Left ventricle myocardium inferior (tissue), 1 donor: ENCODE measurements around the gene GANC. TPM values are rescaled to one million over a fixed set of nuclear protein-coding genes. Genes with fewer than 3 reads are reported as not detected.
A peak's percentile ranks its signal among the peaks of the same experiment; 100 is the strongest.

ENCODE experiments used
- DNase-seq: peaks from one replicate; pipeline ENCODE4 v3.0.0-alpha.2; 2020
- H3K27ac ChIP-seq: fragments of 200-600 bp; replicated peaks from 2 replicates; pipeline ENCODE4 v1.8.0; 2021
- H3K27me3 ChIP-seq: fragments of 200-600 bp; 2 replicates; pipeline ENCODE4 v1.8.0; 2021; ENCODE audit warnings: low read depth
- H3K36me3 ChIP-seq: fragments of 200-600 bp; 2 replicates; pipeline ENCODE4 v1.8.0; 2021
- H3K4me1 ChIP-seq: fragments of 200-600 bp; 2 replicates; pipeline ENCODE4 v1.8.0; 2021
- H3K4me3 ChIP-seq: fragments of 200-600 bp; 2 replicates; pipeline ENCODE4 v1.8.0; 2021; ENCODE audit warnings: mild to moderate bottlenecking, moderate library complexity
- H3K9me3 ChIP-seq: fragments of 200-600 bp; replicated peaks from 2 replicates; pipeline ENCODE4 v1.8.0; 2021
- CTCF ChIP-seq: fragments of 200-600 bp; IDR thresholded peaks from 2 replicates; pipeline ENCODE4 v1.8.0; 2021; ENCODE audit warnings: antibody characterized with exemption, mild to moderate bottlenecking, borderline replicate concordance
- intact Hi-C: fragments of 100-400 bp; cut with micrococcal nuclease; formaldehyde crosslinking; loops from one replicate; pipeline ENCODE4 v1.11.0; 2022
- total RNA-seq: library from RNA; stranded (reverse); fragmentation: NEBNext Ultra II Directional; extraction: Animal tissue kit (Norgen Biotek cat#: 25700); gene quantifications from one replicate; pipeline ENCODE4 v1.2.1, GENCODE V29; 2021
- donor health status: DM: no; HTN: yes; CAD: no; lungs with severe emphysema.

Gene GANC
- total RNA-seq, 1 donor from 2014 or later: 14.5 TPM

GRCh38 chr15:42371096-42371495 is 98.1 kb downstream of the GANC start:
- no peak for DNase-seq
- Histone ChIP-seq H3K27ac (no peak overlapping the region), H3K27me3 (no peaks in the 10 kb centered on the region), H3K4me3 (no peak overlapping the region), H3K4me1 (peaks cover 10% of the 10 kb centered on the region), H3K36me3 (no peaks in the 10 kb centered on the region), H3K9me3 (peaks cover 4% of the 10 kb centered on the region)
- no peak for TF ChIP-seq CTCF
- intact Hi-C loops: no loop called here

- Histone ChIP-seq H3K27me3 (no peaks in the 10 kb centered on the region), H3K4me1 (peaks cover 10% of the 10 kb centered on the region), H3K4me3 (no peak overlapping the region), H3K9me3 (peaks cover 4% of the 10 kb centered on the region), H3K36me3 (no peaks in the 10 kb centered on the region), H3K27ac (no peak overlapping the region)
- intact Hi-C loops: no loop called here
- DNase-seq: peak; percentile 72
- TF ChIP-seq CTCF: no peak
Measured at GRCh38 chr15:42373274-42373673, 100.3 kb downstream of the GANC start.

DNA sequence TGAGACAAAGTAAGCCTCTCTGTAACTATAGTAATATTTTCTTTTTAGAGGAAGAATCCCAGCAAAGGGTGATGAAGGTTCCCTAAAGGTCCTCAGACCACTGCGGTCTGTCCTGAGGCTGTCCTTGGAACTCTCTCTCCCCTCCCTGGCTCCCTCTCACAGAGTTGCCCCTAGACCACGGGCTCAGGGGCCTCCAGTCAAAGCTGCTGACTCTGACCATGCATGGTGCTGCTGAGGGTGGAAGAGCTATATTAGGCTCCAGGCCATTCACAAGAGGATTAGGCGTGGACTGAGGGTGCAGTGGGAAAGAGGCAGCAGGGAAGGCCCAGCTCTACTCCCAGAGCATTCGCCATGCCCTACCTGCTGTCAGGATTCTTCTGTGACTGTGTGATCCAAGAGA is 100.9 kb downstream of the GANC start:
- no peaks in the 10 kb centered on the region for H3K36me3 ChIP-seq
- H3K27ac ChIP-seq: no peak overlapping the region
- intact Hi-C loops: no loop called here
- H3K9me3 ChIP-seq: peaks cover 4% of the 10 kb centered on the region
- DNase-seq: no peak
- H3K27me3 ChIP-seq: no peaks in the 10 kb centered on the region
- H3K4me3 ChIP-seq: no peak overlapping the region
- peaks cover 10% of the 10 kb centered on the region for H3K4me1 ChIP-seq
- TF ChIP-seq CTCF: no peak

DNA sequence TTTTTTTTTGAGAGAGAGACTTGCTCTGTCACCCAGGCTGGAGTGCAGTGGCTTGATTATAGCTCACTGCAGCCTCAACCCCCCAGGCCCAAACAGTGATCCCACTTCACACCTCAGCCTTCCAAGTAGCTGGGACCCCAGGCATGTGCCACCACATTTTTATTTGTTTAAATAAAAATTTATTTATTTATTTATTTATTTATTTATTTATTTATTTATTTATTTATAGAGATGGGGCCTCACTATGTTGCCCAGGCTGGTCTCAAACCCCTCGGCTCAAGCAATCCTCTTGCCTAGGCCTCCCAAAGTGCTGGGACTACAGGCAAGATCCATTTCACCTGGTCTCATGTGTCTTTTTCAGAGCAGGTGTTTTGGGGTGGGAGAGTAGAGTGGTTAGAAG is 101.8 kb downstream of the GANC start:
- H3K36me3 ChIP-seq: no peaks in the 10 kb centered on the region
- TF ChIP-seq CTCF: no peak
- H3K27ac ChIP-seq: no peak overlapping the region
- H3K9me3 ChIP-seq: peaks cover 4% of the 10 kb centered on the region
- no peak for DNase-seq
- intact Hi-C loops: no loop called here
- no peaks in the 10 kb centered on the region for H3K27me3 ChIP-seq
- H3K4me3 ChIP-seq: no peak overlapping the region
- H3K4me1 ChIP-seq: peaks cover 10% of the 10 kb centered on the region

GRCh38 chr15:42375252-42375651 is 102.3 kb downstream of the GANC start:
- DNase-seq: no peak
- Histone ChIP-seq H3K36me3 (no peaks in the 10 kb centered on the region), H3K9me3 (peaks cover 4% of the 10 kb centered on the region), H3K4me1 (peaks cover 10% of the 10 kb centered on the region), H3K27ac (no peak overlapping the region), H3K27me3 (no peaks in the 10 kb centered on the region), H3K4me3 (no peak overlapping the region)
- TF ChIP-seq CTCF: no peak
- intact Hi-C loops: no loop called here

DNA sequence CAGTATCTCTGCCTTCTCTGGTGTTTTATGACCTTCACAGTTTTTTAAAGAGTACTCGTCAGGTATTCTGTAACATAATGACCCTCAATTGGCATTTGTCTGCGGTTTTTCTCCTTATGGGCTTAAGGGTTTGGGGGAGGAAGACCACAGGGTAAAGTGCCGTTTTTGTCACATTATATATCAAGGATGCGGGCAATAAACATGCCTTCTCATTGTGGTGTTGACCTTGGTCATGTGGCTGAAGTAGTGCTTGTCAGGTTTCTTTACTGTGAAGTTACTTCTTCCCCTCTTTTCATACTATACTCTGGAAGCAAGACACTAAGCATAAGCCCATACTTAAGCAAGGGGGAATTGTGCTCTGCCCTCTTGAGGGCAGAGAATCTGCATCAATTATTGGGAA is 102.9 kb downstream of the GANC start:
- no peak for DNase-seq
- Histone ChIP-seq H3K27me3 (no peaks in the 10 kb centered on the region), H3K9me3 (peaks cover 4% of the 10 kb centered on the region), H3K36me3 (no peaks in the 10 kb centered on the region), H3K4me3 (no peak overlapping the region), H3K27ac (no peak overlapping the region), H3K4me1 (peaks cover 10% of the 10 kb centered on the region)
- no peak for TF ChIP-seq CTCF
- intact Hi-C loops: no loop called here
